HG03457 (cell line): ENCODE measurements around the gene ZNF780B.

Experiments
- ATAC-seq: cut with Tn5 transposase; IDR thresholded peaks from one replicate; pipeline ENCODE4 v1.9.1; 2021; ENCODE audit warnings: moderate number of reproducible peaks; ENCODE audit not compliant: unreplicated experiment

The ZNF780B gene

GRCh38 chr19:40055832-40056504 is at the start of gene ZNF780B:
TSS of gene ZNF780B (minus strand) at chr19:40056231. CDS start at chr19:40050332, 5,899 bp downstream.
- ATAC-seq: peak; percentile 61

GRCh38 chr19:40104754-40105153 is 48.7 kb upstream of the ZNF780B start:
- ATAC-seq: no peak

- no peak for ATAC-seq
Observed at GRCh38 chr19:40103600-40103999, 47.6 kb upstream of the ZNF780B start.

GRCh38 chr19:40101813-40102212 is 45.8 kb upstream of the ZNF780B start:
- ATAC-seq: no peak

- no peak for ATAC-seq
Observed at GRCh38 chr19:40093416-40093815, 37.4 kb upstream of the ZNF780B start.

GRCh38 chr19:40091205-40092129 is 35.4 kb upstream of the ZNF780B start:
- ATAC-seq: no peak

- ATAC-seq: no peak
Observed at GRCh38 chr19:40090241-40091204, 34.5 kb upstream of the ZNF780B start, which contains the start of gene ZNF780A. TSS of gene ZNF780A (minus strand) at chr19:40090943. CDS start at chr19:40084753, 6,190 bp downstream.

GRCh38 chr19:40089462-40089861 is 33.4 kb upstream of the ZNF780B start:
- no peak for ATAC-seq

- ATAC-seq: no peak
Observed at GRCh38 chr19:40088299-40089047, 32.4 kb upstream of the ZNF780B start.

- no peak for ATAC-seq
Observed at GRCh38 chr19:40084948-40085347, 28.9 kb upstream of the ZNF780B start.

GRCh38 chr19:40081411-40081810 is 25.4 kb upstream of the ZNF780B start:
- ATAC-seq: no peak

- no peak for ATAC-seq
Observed at GRCh38 chr19:40080289-40080688, 24.3 kb upstream of the ZNF780B start.

GRCh38 chr19:40078377-40078776 is 22.3 kb upstream of the ZNF780B start:
- ATAC-seq: no peak

GRCh38 chr19:40070058-40070457 is 14.0 kb upstream of the ZNF780B start:
- no peak for ATAC-seq

- ATAC-seq: no peak
Observed at GRCh38 chr19:40059624-40060023, 3.6 kb upstream of the ZNF780B start.

- no peak for ATAC-seq
Observed at GRCh38 chr19:40057166-40057565, 1.1 kb upstream of the ZNF780B start.

GRCh38 chr19:40056505-40056904 is 474 bp upstream of the ZNF780B start:
- ATAC-seq: no peak

GRCh38 chr19:40055049-40055448 is 982 bp downstream of the ZNF780B start:
- ATAC-seq: no peak

GRCh38 chr19:40054632-40055031 is 1.4 kb downstream of the ZNF780B start:
- ATAC-seq: no peak

- no peak for ATAC-seq
Observed at GRCh38 chr19:40053491-40053890, 2.5 kb downstream of the ZNF780B start.
